ENCODE measurements around the gene P2RY1. TPM values are rescaled to one million over a fixed set of nuclear protein-coding genes. Genes with fewer than 3 reads are reported as not detected.

P2RY1 gene
- polyA plus RNA-seq, 4 donors: 0.27 to 19.9 (median 1.6) TPM

- H3K27ac ChIP-seq (ENCODE audit: low read depth in 1 of 3, low read length in 2 of 3): no peak overlapping the region
- H3K36me3 ChIP-seq (ENCODE audit: control insufficient read depth in 3 of 3, insufficient read depth in 2 of 3, low read depth in 1 of 3, low read length in 3 of 3): no peaks in the 10 kb centered on the region
- DNase-seq (no peak), FAIRE-seq (no peak)
- 92 to 96% (median 95%) methylated on average over 13 of the region's 13 CpGs for whole genome bisulfite sequencing, 3 donors
- no peaks in the 10 kb centered on the region for H3K27me3 ChIP-seq (ENCODE audit: control insufficient read depth in 3 of 3, insufficient read depth in 3 of 3, low read length in 3 of 3)
- peaks cover 3 to 5% (median 4%) of the 10 kb centered on the region in 3 donors for H3K4me1 ChIP-seq (ENCODE audit: control insufficient read depth in 3 of 3, insufficient read depth in 2 of 3, low read depth in 1 of 3, low read length in 2 of 3)
- H3K9me3 ChIP-seq (ENCODE audit: control insufficient read depth in 2 of 2, insufficient read depth in 1 of 2, low read depth in 1 of 2, low read length in 1 of 2): no peaks in the 10 kb centered on the region
- H3K4me3 ChIP-seq (ENCODE audit: low read depth in 1 of 3, low read length in 3 of 3): no peak overlapping the region
These were observed 2.9 kb upstream of the P2RY1 start for GRCh38 chr3:152832046-152832445.

GRCh38 chr3:152833089-152833488 is 1.8 kb upstream of the P2RY1 start:
- no peak overlapping the region for H3K27ac ChIP-seq (ENCODE audit: low read depth in 1 of 3, low read length in 2 of 3)
- no peak overlapping the region for H3K4me3 ChIP-seq (ENCODE audit: low read depth in 1 of 3, low read length in 3 of 3)
- FAIRE-seq (no peak), DNase-seq (no peak)
- H3K4me1 ChIP-seq (ENCODE audit: control insufficient read depth in 3 of 3, insufficient read depth in 2 of 3, low read depth in 1 of 3, low read length in 2 of 3): peaks cover 3 to 5% (median 4%) of the 10 kb centered on the region in 3 donors
- H3K36me3 ChIP-seq (ENCODE audit: control insufficient read depth in 3 of 3, insufficient read depth in 2 of 3, low read depth in 1 of 3, low read length in 3 of 3): no peaks in the 10 kb centered on the region
- H3K27me3 ChIP-seq (ENCODE audit: control insufficient read depth in 3 of 3, insufficient read depth in 3 of 3, low read length in 3 of 3): no peaks in the 10 kb centered on the region
- no peaks in the 10 kb centered on the region for H3K9me3 ChIP-seq (ENCODE audit: control insufficient read depth in 2 of 2, insufficient read depth in 1 of 2, low read depth in 1 of 2, low read length in 1 of 2)

DNA sequence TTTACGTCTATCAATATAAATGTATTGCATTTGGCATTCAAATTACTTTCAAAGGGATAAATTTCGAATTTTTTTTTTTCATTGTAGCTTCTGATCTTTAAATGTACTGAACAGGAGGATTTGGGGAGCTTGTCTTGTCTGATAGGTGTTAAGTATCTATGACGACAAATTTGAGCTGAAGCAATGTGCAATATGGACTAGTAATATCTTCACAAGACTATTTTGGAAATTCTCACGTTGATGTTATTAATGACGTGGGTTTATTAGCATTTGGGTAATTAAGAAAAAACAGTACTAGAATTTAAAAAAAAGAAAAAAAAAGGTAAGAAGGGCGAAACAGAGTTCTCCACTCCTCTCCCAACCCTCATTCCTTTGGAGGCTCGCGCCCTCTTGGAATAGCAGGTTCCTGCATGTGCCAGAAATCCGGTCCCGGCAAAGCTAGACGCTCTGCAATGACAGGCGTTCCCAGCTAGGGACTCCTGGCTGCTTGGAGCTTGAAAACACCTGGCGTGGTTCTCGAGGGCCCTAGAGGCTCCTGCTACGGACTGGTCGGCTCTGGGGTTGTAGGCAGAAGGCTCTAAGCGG is 648 bp upstream of the P2RY1 start:
- Histone ChIP-seq H3K4me1 (ENCODE audit: control insufficient read depth in 3 of 3, insufficient read depth in 2 of 3, low read depth in 1 of 3, low read length in 2 of 3) (peaks cover 3 to 5% (median 4%) of the 10 kb centered on the region in 3 donors), H3K9me3 (ENCODE audit: control insufficient read depth in 2 of 2, insufficient read depth in 1 of 2, low read depth in 1 of 2, low read length in 1 of 2) (no peaks in the 10 kb centered on the region), H3K27ac (ENCODE audit: low read depth in 1 of 3, low read length in 2 of 3) (peak overlapping the region; percentile 38 to 86 (median 80)), H3K4me3 (ENCODE audit: low read depth in 1 of 3, low read length in 3 of 3) (peak overlapping the region; percentile 66 to 75 (median 75)), H3K27me3 (ENCODE audit: control insufficient read depth in 3 of 3, insufficient read depth in 3 of 3, low read length in 3 of 3) (no peaks in the 10 kb centered on the region), H3K36me3 (ENCODE audit: control insufficient read depth in 3 of 3, insufficient read depth in 2 of 3, low read depth in 1 of 3, low read length in 3 of 3) (no peaks in the 10 kb centered on the region)
- FAIRE-seq: no peak
- no peak for DNase-seq
- WGBS, 3 donors: 6 to 12% (median 9%) methylated on average over 17 of the region's 17 CpGs

DNA sequence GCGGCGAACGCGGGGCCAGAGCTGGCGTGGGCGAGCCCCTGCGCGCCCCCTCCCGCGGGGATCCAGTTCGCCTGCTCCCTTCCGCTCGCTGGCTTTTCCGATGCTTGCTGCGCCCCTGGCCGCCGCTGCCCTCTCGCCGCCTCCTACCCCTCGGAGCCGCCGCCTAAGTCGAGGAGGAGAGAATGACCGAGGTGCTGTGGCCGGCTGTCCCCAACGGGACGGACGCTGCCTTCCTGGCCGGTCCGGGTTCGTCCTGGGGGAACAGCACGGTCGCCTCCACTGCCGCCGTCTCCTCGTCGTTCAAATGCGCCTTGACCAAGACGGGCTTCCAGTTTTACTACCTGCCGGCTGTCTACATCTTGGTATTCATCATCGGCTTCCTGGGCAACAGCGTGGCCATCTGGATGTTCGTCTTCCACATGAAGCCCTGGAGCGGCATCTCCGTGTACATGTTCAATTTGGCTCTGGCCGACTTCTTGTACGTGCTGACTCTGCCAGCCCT is 721 bp downstream of the P2RY1 start:
- Histone ChIP-seq H3K36me3 (ENCODE audit: control insufficient read depth in 3 of 3, insufficient read depth in 2 of 3, low read depth in 1 of 3, low read length in 3 of 3) (no peaks in the 10 kb centered on the region), H3K4me3 (ENCODE audit: low read depth in 1 of 3, low read length in 3 of 3) (peak overlapping the region; percentile 66 to 75 (median 75)), H3K4me1 (ENCODE audit: control insufficient read depth in 3 of 3, insufficient read depth in 2 of 3, low read depth in 1 of 3, low read length in 2 of 3) (peaks cover 3 to 8% (median 4%) of the 10 kb centered on the region in 3 donors), H3K27me3 (ENCODE audit: control insufficient read depth in 3 of 3, insufficient read depth in 3 of 3, low read length in 3 of 3) (no peaks in the 10 kb centered on the region), H3K27ac (ENCODE audit: low read depth in 1 of 3, low read length in 2 of 3) (peak overlapping the region in 2 of 3 donors; percentile 80 to 86), H3K9me3 (ENCODE audit: control insufficient read depth in 2 of 2, insufficient read depth in 1 of 2, low read depth in 1 of 2, low read length in 1 of 2) (no peaks in the 10 kb centered on the region)
- 1 to 2% (median 2%) methylated on average over 44 to 47 of the region's 47 CpGs for WGBS, 3 donors
- no peak for FAIRE-seq
- DNase-seq: peak in 1 of 2 donors; percentile 40

DNA sequence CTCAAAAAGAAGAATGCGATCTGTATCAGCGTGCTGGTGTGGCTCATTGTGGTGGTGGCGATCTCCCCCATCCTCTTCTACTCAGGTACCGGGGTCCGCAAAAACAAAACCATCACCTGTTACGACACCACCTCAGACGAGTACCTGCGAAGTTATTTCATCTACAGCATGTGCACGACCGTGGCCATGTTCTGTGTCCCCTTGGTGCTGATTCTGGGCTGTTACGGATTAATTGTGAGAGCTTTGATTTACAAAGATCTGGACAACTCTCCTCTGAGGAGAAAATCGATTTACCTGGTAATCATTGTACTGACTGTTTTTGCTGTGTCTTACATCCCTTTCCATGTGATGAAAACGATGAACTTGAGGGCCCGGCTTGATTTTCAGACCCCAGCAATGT is 1.3 kb downstream of the P2RY1 start:
- Histone ChIP-seq H3K27ac (ENCODE audit: low read depth in 1 of 3, low read length in 2 of 3) (no peak overlapping the region), H3K4me1 (ENCODE audit: control insufficient read depth in 3 of 3, insufficient read depth in 2 of 3, low read depth in 1 of 3, low read length in 2 of 3) (peaks cover 3 to 8% (median 4%) of the 10 kb centered on the region in 3 donors), H3K27me3 (ENCODE audit: control insufficient read depth in 3 of 3, insufficient read depth in 3 of 3, low read length in 3 of 3) (no peaks in the 10 kb centered on the region), H3K9me3 (ENCODE audit: control insufficient read depth in 2 of 2, insufficient read depth in 1 of 2, low read depth in 1 of 2, low read length in 1 of 2) (no peaks in the 10 kb centered on the region), H3K4me3 (ENCODE audit: low read depth in 1 of 3, low read length in 3 of 3) (peak overlapping the region; percentile 66 to 75 (median 75)), H3K36me3 (ENCODE audit: control insufficient read depth in 3 of 3, insufficient read depth in 2 of 3, low read depth in 1 of 3, low read length in 3 of 3) (no peaks in the 10 kb centered on the region)
- FAIRE-seq (no peak), DNase-seq (no peak)
- WGBS, 3 donors: 60 to 72% (median 68%) methylated on average over 14 of the region's 14 CpGs

- Histone ChIP-seq H3K4me1 (ENCODE audit: control insufficient read depth in 3 of 3, insufficient read depth in 2 of 3, low read depth in 1 of 3, low read length in 2 of 3) (peaks cover 3 to 16% (median 4%) of the 10 kb centered on the region in 3 donors), H3K27me3 (ENCODE audit: control insufficient read depth in 3 of 3, insufficient read depth in 3 of 3, low read length in 3 of 3) (no peaks in the 10 kb centered on the region), H3K9me3 (ENCODE audit: control insufficient read depth in 2 of 2, insufficient read depth in 1 of 2, low read depth in 1 of 2, low read length in 1 of 2) (no peaks in the 10 kb centered on the region), H3K27ac (ENCODE audit: low read depth in 1 of 3, low read length in 2 of 3) (no peak overlapping the region), H3K4me3 (ENCODE audit: low read depth in 1 of 3, low read length in 3 of 3) (no peak overlapping the region), H3K36me3 (ENCODE audit: control insufficient read depth in 3 of 3, insufficient read depth in 2 of 3, low read depth in 1 of 3, low read length in 3 of 3) (no peaks in the 10 kb centered on the region)
- no peak for DNase-seq
- no peak for FAIRE-seq
- 68 to 92% (median 72%) methylated on average over 1 of the region's 1 CpG for WGBS, 3 donors
These were observed 4.6 kb downstream of the P2RY1 start for GRCh38 chr3:152839511-152839910.

DNA sequence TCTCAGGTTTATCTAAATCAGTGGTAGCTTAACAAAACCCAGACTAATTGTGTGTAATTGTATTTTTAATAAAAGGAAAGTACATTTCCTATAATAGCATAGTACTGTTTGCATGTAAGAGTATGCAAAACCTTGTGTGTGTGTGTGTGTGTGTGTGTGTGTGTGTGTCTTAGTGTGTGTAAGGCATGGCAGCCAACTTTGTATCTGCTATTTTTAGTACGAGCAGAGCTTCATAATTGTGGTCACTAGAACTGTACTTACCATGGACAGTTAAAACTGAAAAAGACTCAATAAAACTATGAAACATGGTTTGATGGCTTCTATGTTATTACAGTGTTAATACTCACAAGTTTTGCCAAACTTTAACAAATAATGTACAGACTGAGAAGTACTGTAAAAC is 6.2 kb downstream of the P2RY1 start:
- no peaks in the 10 kb centered on the region for H3K9me3 ChIP-seq (ENCODE audit: control insufficient read depth in 2 of 2, insufficient read depth in 1 of 2, low read depth in 1 of 2, low read length in 1 of 2)
- no peak for FAIRE-seq
- H3K4me1 ChIP-seq (ENCODE audit: control insufficient read depth in 3 of 3, insufficient read depth in 2 of 3, low read depth in 1 of 3, low read length in 2 of 3): peaks cover 3 to 19% (median 4%) of the 10 kb centered on the region in 3 donors
- no peak overlapping the region for H3K27ac ChIP-seq (ENCODE audit: low read depth in 1 of 3, low read length in 2 of 3)
- no peaks in the 10 kb centered on the region for H3K27me3 ChIP-seq (ENCODE audit: control insufficient read depth in 3 of 3, insufficient read depth in 3 of 3, low read length in 3 of 3)
- H3K36me3 ChIP-seq (ENCODE audit: control insufficient read depth in 3 of 3, insufficient read depth in 2 of 3, low read depth in 1 of 3, low read length in 3 of 3): no peaks in the 10 kb centered on the region
- DNase-seq: no peak
- H3K4me3 ChIP-seq (ENCODE audit: low read depth in 1 of 3, low read length in 3 of 3): no peak overlapping the region
- 38 to 93% (median 81%) methylated on average over 1 of the region's 1 CpG for WGBS, 3 donors

- H3K27me3 ChIP-seq (ENCODE audit: control insufficient read depth in 3 of 3, insufficient read depth in 3 of 3, low read length in 3 of 3): no peaks in the 10 kb centered on the region
- H3K36me3 ChIP-seq (ENCODE audit: control insufficient read depth in 3 of 3, insufficient read depth in 2 of 3, low read depth in 1 of 3, low read length in 3 of 3): no peaks in the 10 kb centered on the region
- no peak overlapping the region for H3K27ac ChIP-seq (ENCODE audit: low read depth in 1 of 3, low read length in 2 of 3)
- FAIRE-seq: no peak
- DNase-seq: no peak
- no peak overlapping the region for H3K4me3 ChIP-seq (ENCODE audit: low read depth in 1 of 3, low read length in 3 of 3)
- peaks cover 0 to 10% of the 10 kb centered on the region in 2 donors for H3K9me3 ChIP-seq (ENCODE audit: control insufficient read depth in 2 of 2, insufficient read depth in 1 of 2, low read depth in 1 of 2, low read length in 1 of 2)
- peaks cover 0 to 14% (median 0%) of the 10 kb centered on the region in 3 donors for H3K4me1 ChIP-seq (ENCODE audit: control insufficient read depth in 3 of 3, insufficient read depth in 2 of 3, low read depth in 1 of 3, low read length in 2 of 3)
These were observed 7.5 kb downstream of the P2RY1 start for GRCh38 chr3:152842413-152842812.

GRCh38 chr3:152843955-152844354 is 9.0 kb downstream of the P2RY1 start:
- Histone ChIP-seq H3K27ac (ENCODE audit: low read depth in 1 of 3, low read length in 2 of 3) (no peak overlapping the region), H3K4me1 (ENCODE audit: control insufficient read depth in 3 of 3, insufficient read depth in 2 of 3, low read depth in 1 of 3, low read length in 2 of 3) (peaks cover 0 to 14% (median 0%) of the 10 kb centered on the region in 3 donors), H3K4me3 (ENCODE audit: low read depth in 1 of 3, low read length in 3 of 3) (no peak overlapping the region), H3K36me3 (ENCODE audit: control insufficient read depth in 3 of 3, insufficient read depth in 2 of 3, low read depth in 1 of 3, low read length in 3 of 3) (no peaks in the 10 kb centered on the region), H3K9me3 (ENCODE audit: control insufficient read depth in 2 of 2, insufficient read depth in 1 of 2, low read depth in 1 of 2, low read length in 1 of 2) (peaks cover 0 to 16% of the 10 kb centered on the region in 2 donors), H3K27me3 (ENCODE audit: control insufficient read depth in 3 of 3, insufficient read depth in 3 of 3, low read length in 3 of 3) (no peaks in the 10 kb centered on the region)
- FAIRE-seq: no peak
- DNase-seq: peak; percentile 64 to 82

All from small intestine (tissue), 7 donors.